DOHH2 (cell line): Measurements from ENCODE around the gene WIPF2.

Source experiments
- EZH2phosphoT487 ChIP-seq: fragments of 200-600 bp; sonication (generic); IDR thresholded peaks from 2 replicates; pipeline ENCODE4 v1.6.1; 2017; ENCODE audit warnings: borderline replicate concordance, mild to moderate bottlenecking, antibody characterized with exemption, low read length, moderate library complexity, mixed read lengths
- TF ChIP-seq, protein P1 (sequence below): fragments of 200-600 bp; sonication (generic); IDR thresholded peaks from one replicate; pipeline ENCODE4 v1.5.1; 2014; ENCODE audit warnings: antibody characterized with exemption, mild to moderate bottlenecking, low read depth, low read length; ENCODE audit not compliant: poor library complexity, severe bottlenecking

DNA sequence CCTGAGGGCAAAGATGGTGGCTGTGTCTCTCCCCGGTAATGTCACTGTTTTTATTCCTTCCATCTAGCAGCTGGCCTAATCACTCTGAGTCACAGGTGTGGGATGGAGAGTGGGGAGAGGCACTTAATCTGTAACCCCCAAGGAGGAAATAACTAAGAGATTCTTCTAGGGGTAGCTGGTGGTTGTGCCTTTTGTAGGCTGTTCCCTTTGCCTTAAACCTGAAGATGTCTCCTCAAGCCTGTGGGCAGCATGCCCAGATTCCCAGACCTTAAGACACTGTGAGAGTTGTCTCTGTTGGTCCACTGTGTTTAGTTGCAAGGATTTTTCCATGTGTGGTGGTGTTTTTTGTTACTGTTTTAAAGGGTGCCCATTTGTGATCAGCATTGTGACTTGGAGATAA lies 47.4 kb upstream of the WIPF2 start:
- TF ChIP-seq, protein P1, sequence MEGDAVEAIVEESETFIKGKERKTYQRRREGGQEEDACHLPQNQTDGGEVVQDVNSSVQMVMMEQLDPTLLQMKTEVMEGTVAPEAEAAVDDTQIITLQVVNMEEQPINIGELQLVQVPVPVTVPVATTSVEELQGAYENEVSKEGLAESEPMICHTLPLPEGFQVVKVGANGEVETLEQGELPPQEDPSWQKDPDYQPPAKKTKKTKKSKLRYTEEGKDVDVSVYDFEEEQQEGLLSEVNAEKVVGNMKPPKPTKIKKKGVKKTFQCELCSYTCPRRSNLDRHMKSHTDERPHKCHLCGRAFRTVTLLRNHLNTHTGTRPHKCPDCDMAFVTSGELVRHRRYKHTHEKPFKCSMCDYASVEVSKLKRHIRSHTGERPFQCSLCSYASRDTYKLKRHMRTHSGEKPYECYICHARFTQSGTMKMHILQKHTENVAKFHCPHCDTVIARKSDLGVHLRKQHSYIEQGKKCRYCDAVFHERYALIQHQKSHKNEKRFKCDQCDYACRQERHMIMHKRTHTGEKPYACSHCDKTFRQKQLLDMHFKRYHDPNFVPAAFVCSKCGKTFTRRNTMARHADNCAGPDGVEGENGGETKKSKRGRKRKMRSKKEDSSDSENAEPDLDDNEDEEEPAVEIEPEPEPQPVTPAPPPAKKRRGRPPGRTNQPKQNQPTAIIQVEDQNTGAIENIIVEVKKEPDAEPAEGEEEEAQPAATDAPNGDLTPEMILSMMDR, result no peak
- TF ChIP-seq EZH2phosphoT487, result no peak
